ENCODE measurements around the gene GRM8. TPM values are rescaled to one million over a fixed set of nuclear protein-coding genes. Genes with fewer than 3 reads are reported as not detected.

Gene GRM8
- total and polyA plus RNA-seq, 9 of the 15 experiments (the other 6 are each of a cell fraction or from before 2014, with no cell fraction given) = 0.13 TPM; not detected in 7

- WGBS (ENCODE audit: insufficient coverage, low coverage, missing lambda C conversion rate) = 0% methylated on average over 3 of the region's 3 CpGs
- BruUV-seq (replicated peaks) = no TSS peak
- Histone ChIP-seq H4K20me1 (replicated peaks; ENCODE audit: control insufficient read depth, insufficient read depth, low read length) (no peaks in the 10 kb centered on the region), H3K9ac (ENCODE audit: insufficient read depth in 1 of 2, low read depth in 2 of 2, low read length in 2 of 2) (no peak overlapping the region), H3K27me3 (ENCODE audit: control insufficient read depth in 2 of 2, insufficient read depth in 2 of 2, low read length in 2 of 2) (no peaks in the 10 kb centered on the region), H3K79me2 (ENCODE audit: control insufficient read depth, insufficient read depth, low read length) (no peaks in the 10 kb centered on the region), H3K4me2 (ENCODE audit: insufficient read depth, low read length) (no peak overlapping the region), H3K9me3 (replicated peaks; ENCODE audit: control insufficient read depth, insufficient read depth, low read depth, low read length) (no peaks in the 10 kb centered on the region), H2AFZ (ENCODE audit: low read depth, low read length) (no peak overlapping the region), H3K9me1 (ENCODE audit: control insufficient read depth, insufficient read depth, low read length) (no peaks in the 10 kb centered on the region), H3K4me1 (replicated peaks in 1 of 2; ENCODE audit: control insufficient read depth in 2 of 2, insufficient read depth in 2 of 2, low read length in 2 of 2) (no peaks in the 10 kb centered on the region), H3K27ac (ENCODE audit: extremely low read depth, low read depth, low read length) (no peak overlapping the region), H3K4me3 (no peak overlapping the region), H3K36me3 (ENCODE audit: control insufficient read depth, insufficient read depth, low read length) (no peaks in the 10 kb centered on the region)
- no peak for DNase-seq (ENCODE audit: extremely low read depth in 1 of 4, low spot score in 3 of 4)
- TF ChIP-seq SMAD1 (IDR thresholded peaks at IDR 0.05; ENCODE audit: low read depth, low read length, partially characterized antibody) (no peak), SNRNP70 (optimal IDR thresholded peaks at IDR 0.05; ENCODE audit: low read depth, low read length) (no peak), STAT5A (IDR thresholded peaks at IDR 0.05; ENCODE audit: borderline replicate concordance, low read length) (no peak), RNF219 (CRISPR knock-in tag; IDR thresholded peaks at IDR 0.05) (no peak)
- intact Hi-C loops (cut with micrococcal nuclease) = no loop called here
- FAIRE-seq = no peak
- no peak for ATAC-seq
- ChIA-PET POLR2A (no interaction called here), CTCF (ENCODE audit: low intra/inter-chr PET ratio) (no interaction called here)
- in situ Hi-C loops (cut with MboI) = no loop called here
These were observed 460.2 kb downstream of the GRM8 start for GRCh38 chr7:126792521-126792920.

GRCh38 chr7:126791306-126791705 lies 461.4 kb downstream of the GRM8 start:
- in situ Hi-C loops (cut with MboI) = no loop called here
- FAIRE-seq = no peak
- TF ChIP-seq ZNF134 (CRISPR knock-in tag; conservative IDR thresholded peaks at IDR 0.05) (no peak), PRPF4 (IDR thresholded peaks at IDR 0.05; ENCODE audit: insufficient read depth, low read depth, low read length, poor library complexity, severe bottlenecking) (no peak), SIN3A (IDR thresholded peaks at IDR 0.05; ENCODE audit: borderline replicate concordance in 2 of 2, control insufficient read depth in 1 of 2, low read depth in 2 of 2, low read length in 2 of 2) (no peak), E2F5 (CRISPR knock-in tag; IDR thresholded peaks at IDR 0.05) (no peak), TEAD4 (IDR thresholded peaks at IDR 0.05; ENCODE audit: low read length) (no peak), TEAD4 (CRISPR knock-in tag; IDR thresholded peaks at IDR 0.05; ENCODE audit: borderline replicate concordance) (no peak), CREBBP (IDR thresholded peaks at IDR 0.05; ENCODE audit: low read depth, low read length) (no peak), ZNF324 (CRISPR knock-in tag; IDR thresholded peaks at IDR 0.05) (no peak), ZNF133 (CRISPR knock-in tag; IDR thresholded peaks at IDR 0.05) (no peak)

More at GRCh38 chr7:126791306-126791705, 461.4 kb downstream of the GRM8 start:
- ChIA-PET POLR2A (no interaction called here), CTCF (ENCODE audit: low intra/inter-chr PET ratio) (no interaction called here)
- Histone ChIP-seq H3K9me1 (ENCODE audit: control insufficient read depth, insufficient read depth, low read length) (no peaks in the 10 kb centered on the region), H3K79me2 (ENCODE audit: control insufficient read depth, insufficient read depth, low read length) (no peaks in the 10 kb centered on the region), H3K9me3 (replicated peaks; ENCODE audit: control insufficient read depth, insufficient read depth, low read depth, low read length) (no peaks in the 10 kb centered on the region), H3K36me3 (ENCODE audit: control insufficient read depth, insufficient read depth, low read length) (no peaks in the 10 kb centered on the region), H3K27ac (ENCODE audit: extremely low read depth, low read depth, low read length) (no peak overlapping the region), H3K9ac (ENCODE audit: insufficient read depth in 1 of 2, low read depth in 2 of 2, low read length in 2 of 2) (no peak overlapping the region), H3K4me1 (replicated peaks in 1 of 2; ENCODE audit: control insufficient read depth in 2 of 2, insufficient read depth in 2 of 2, low read length in 2 of 2) (no peaks in the 10 kb centered on the region), H3K27me3 (ENCODE audit: control insufficient read depth in 2 of 2, insufficient read depth in 2 of 2, low read length in 2 of 2) (no peaks in the 10 kb centered on the region), H3K4me2 (ENCODE audit: insufficient read depth, low read length) (no peak overlapping the region), H4K20me1 (replicated peaks; ENCODE audit: control insufficient read depth, insufficient read depth, low read length) (no peaks in the 10 kb centered on the region), H3K4me3 (no peak overlapping the region), H2AFZ (ENCODE audit: low read depth, low read length) (no peak overlapping the region)
- ATAC-seq = no peak
- DNase-seq (ENCODE audit: extremely low read depth in 1 of 4, low spot score in 3 of 4) = no peak
- intact Hi-C loops (cut with micrococcal nuclease) = no loop called here
- no TSS peak for BruUV-seq (replicated peaks)

All from K562 (cell line).